Measurements from ENCODE around the gene CA7. TPM values are rescaled to one million over a fixed set of nuclear protein-coding genes. Genes with fewer than 3 reads are reported as not detected.

The CA7 gene
- total RNA-seq, 4 donors from 2014 or later, result 107 to 237 (median 152) TPM

DNA sequence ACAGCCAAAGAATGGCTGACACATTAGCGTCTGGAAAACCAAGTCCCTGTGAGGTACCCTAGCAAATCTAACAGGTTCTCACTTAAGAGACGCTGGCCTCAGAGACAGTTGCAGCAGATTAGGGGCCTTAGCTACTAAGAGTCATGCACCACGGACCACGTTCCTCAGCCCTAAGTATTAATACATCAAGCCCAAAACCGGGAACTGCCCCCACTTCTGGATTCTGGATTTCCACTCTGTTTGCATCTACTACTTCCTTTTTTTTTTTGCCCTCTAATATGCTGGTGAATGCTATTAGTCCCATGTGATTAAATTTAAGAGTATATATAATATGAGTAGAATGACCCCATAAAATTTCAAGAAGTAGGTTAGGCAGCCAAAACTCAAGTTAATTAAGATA is 42.1 kb upstream of the CA7 start:
- no peaks in the 10 kb centered on the region for H3K9me3 ChIP-seq
- H3K27ac ChIP-seq, result no peak overlapping the region
- H3K36me3 ChIP-seq, result peaks cover 0 to 45% (median 18%) of the 10 kb centered on the region in 4 donors
- TF ChIP-seq POLR2A (IDR thresholded peaks at IDR 0.05), result no peak
- TF ChIP-seq POLR2AphosphoS5 (IDR thresholded peaks at IDR 0.05), result no peak
- in situ Hi-C loops (cut with MboI; ENCODE audit: low pct_ligation_motif_present in 1 of 4, low pct_unique_long_range_greater_than_20kb in 1 of 4, low sequenced_read_pairs in 3 of 4), result no loop called here
- no peaks in the 10 kb centered on the region for H3K4me1 ChIP-seq
- WGBS, 2 donors (ENCODE audit: low coverage in 1 of 2), result 87% methylated on average over 5 of the region's 5 CpGs; no CpG with 5 or more reads in 1 of the 2 donors
- intact Hi-C loops (cut with DNase I; ENCODE audit: low total_unique reads), result loop anchor here (2.0 kb wide), 1 partner anchor 47 kb away; no protein-coding TSS in a partner anchor
- H3K27me3 ChIP-seq, result no peaks in the 10 kb centered on the region
- no peak for DNase-seq
- H3K4me3 ChIP-seq, result no peak overlapping the region

DNA sequence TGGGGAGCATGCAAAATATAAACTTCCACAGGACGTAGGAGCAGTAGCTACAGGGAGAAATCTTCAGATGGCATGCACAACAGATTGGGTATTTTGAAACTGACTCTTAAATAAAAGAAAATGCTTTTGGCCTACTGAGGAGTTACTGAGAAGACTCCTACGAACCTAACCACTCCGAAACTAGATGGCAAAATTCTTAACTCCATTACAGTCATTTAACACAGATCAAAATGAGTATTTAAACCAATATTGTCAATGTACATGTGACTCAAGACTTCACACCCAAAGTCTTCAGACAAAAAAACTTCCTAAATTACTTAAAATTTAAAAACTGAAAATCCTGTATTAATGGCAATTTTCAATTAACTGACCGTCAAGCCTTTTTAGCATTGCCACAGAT is 34.4 kb upstream of the CA7 start:
- WGBS, 2 donors (ENCODE audit: low coverage in 1 of 2), result 81 to 83% methylated on average over 4 of the region's 4 CpGs
- H3K36me3 ChIP-seq, result peaks cover 0 to 66% (median 25%) of the 10 kb centered on the region in 4 donors
- DNase-seq, result no peak
- no peak overlapping the region for H3K27ac ChIP-seq
- H3K9me3 ChIP-seq, result no peaks in the 10 kb centered on the region
- no peak overlapping the region for H3K4me3 ChIP-seq
- H3K27me3 ChIP-seq, result no peaks in the 10 kb centered on the region
- no peaks in the 10 kb centered on the region for H3K4me1 ChIP-seq
- in situ Hi-C loops (cut with MboI; ENCODE audit: low pct_ligation_motif_present in 1 of 4, low pct_unique_long_range_greater_than_20kb in 1 of 4, low sequenced_read_pairs in 3 of 4) (no loop called here), intact Hi-C loops (cut with DNase I; ENCODE audit: low total_unique reads) (loop anchor here (5.0 kb wide), 1 partner anchor 363 kb away; the partner anchor contains the start of gene NOL3)
- TF ChIP-seq EP300 (IDR thresholded peaks at IDR 0.05; ENCODE audit: low read depth) (no peak), POLR2A (IDR thresholded peaks at IDR 0.05) (no peak), POLR2AphosphoS5 (IDR thresholded peaks at IDR 0.05) (no peak)
- TF ChIP-seq, protein P1, sequence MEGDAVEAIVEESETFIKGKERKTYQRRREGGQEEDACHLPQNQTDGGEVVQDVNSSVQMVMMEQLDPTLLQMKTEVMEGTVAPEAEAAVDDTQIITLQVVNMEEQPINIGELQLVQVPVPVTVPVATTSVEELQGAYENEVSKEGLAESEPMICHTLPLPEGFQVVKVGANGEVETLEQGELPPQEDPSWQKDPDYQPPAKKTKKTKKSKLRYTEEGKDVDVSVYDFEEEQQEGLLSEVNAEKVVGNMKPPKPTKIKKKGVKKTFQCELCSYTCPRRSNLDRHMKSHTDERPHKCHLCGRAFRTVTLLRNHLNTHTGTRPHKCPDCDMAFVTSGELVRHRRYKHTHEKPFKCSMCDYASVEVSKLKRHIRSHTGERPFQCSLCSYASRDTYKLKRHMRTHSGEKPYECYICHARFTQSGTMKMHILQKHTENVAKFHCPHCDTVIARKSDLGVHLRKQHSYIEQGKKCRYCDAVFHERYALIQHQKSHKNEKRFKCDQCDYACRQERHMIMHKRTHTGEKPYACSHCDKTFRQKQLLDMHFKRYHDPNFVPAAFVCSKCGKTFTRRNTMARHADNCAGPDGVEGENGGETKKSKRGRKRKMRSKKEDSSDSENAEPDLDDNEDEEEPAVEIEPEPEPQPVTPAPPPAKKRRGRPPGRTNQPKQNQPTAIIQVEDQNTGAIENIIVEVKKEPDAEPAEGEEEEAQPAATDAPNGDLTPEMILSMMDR (IDR thresholded peaks at IDR 0.05), result no peak

DNA sequence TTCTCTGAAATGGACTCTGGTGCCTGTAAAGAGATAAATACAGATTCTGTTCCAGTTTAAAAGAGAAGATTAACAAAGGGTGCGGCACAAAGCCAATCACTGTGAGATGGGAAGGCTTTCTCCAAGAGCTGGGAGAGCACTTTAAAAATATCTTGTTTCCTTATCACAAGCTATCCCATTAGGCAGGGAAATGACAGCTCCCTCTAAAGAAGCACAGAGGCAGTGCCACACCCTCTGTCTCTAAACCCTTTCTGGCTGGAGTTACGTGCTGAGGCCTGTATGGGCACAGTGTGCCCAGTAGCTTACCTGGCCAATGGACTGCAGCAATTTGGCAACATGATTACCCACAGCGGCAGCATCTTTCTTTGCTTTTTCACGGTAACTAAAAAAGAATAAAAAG is 33.8 kb upstream of the CA7 start:
- intact Hi-C loops (cut with DNase I; ENCODE audit: low total_unique reads), result no loop called here
- TF ChIP-seq POLR2AphosphoS5 (IDR thresholded peaks at IDR 0.05) (no peak), POLR2A (IDR thresholded peaks at IDR 0.05) (no peak), EP300 (IDR thresholded peaks at IDR 0.05; ENCODE audit: low read depth) (no peak)
- TF ChIP-seq, protein P1 (IDR thresholded peaks at IDR 0.05), result no peak

DNA sequence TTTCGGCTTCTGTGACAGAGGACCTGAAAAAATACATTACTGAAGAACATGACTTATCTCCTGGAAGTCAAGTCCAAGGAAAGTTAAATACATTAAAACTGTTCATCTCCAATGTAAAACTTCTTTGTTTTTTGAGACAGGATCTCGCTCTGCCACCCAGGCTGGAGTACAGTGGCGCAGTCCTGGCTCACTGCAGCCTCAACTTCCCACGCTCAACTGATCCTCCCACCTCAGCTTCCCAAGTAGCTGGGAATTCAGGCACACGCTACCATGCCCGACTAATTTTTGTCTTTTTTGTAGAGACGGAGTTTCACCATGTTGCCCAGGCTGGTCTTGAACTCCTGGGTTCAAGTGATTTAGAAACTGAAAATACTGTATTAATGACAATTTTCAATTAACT is 33.2 kb upstream of the CA7 start:
- Histone ChIP-seq H3K4me3 (no peak overlapping the region), H3K27me3 (no peaks in the 10 kb centered on the region), H3K4me1 (no peaks in the 10 kb centered on the region), H3K9me3 (no peaks in the 10 kb centered on the region), H3K36me3 (peaks cover 0 to 68% (median 26%) of the 10 kb centered on the region in 4 donors), H3K27ac (no peak overlapping the region)
- TF ChIP-seq POLR2A (IDR thresholded peaks at IDR 0.05) (no peak), EP300 (IDR thresholded peaks at IDR 0.05; ENCODE audit: low read depth) (no peak), POLR2AphosphoS5 (IDR thresholded peaks at IDR 0.05) (no peak)
- TF ChIP-seq, protein P1 (IDR thresholded peaks at IDR 0.05), result no peak
- intact Hi-C loops (cut with DNase I; ENCODE audit: low total_unique reads) (no loop called here), in situ Hi-C loops (cut with MboI; ENCODE audit: low pct_ligation_motif_present in 1 of 4, low pct_unique_long_range_greater_than_20kb in 1 of 4, low sequenced_read_pairs in 3 of 4) (no loop called here)
- 98% methylated on average over 7 of the region's 7 CpGs for WGBS, 2 donors (ENCODE audit: low coverage in 1 of 2)
- no peak for DNase-seq

More for the DNA sequence above, 33.8 kb upstream of the CA7 start:
- DNase-seq, result no peak
- no peaks in the 10 kb centered on the region for H3K4me1 ChIP-seq
- H3K27me3 ChIP-seq, result no peaks in the 10 kb centered on the region
- H3K27ac ChIP-seq, result no peak overlapping the region
- H3K36me3 ChIP-seq, result peaks cover 0 to 66% (median 25%) of the 10 kb centered on the region in 4 donors
- in situ Hi-C loops (cut with MboI; ENCODE audit: low pct_ligation_motif_present in 1 of 4, low pct_unique_long_range_greater_than_20kb in 1 of 4, low sequenced_read_pairs in 3 of 4), result no loop called here
- H3K4me3 ChIP-seq, result no peak overlapping the region
- H3K9me3 ChIP-seq, result no peaks in the 10 kb centered on the region
- 88 to 94% methylated on average over 4 of the region's 4 CpGs for WGBS, 2 donors (ENCODE audit: low coverage in 1 of 2)

DNA sequence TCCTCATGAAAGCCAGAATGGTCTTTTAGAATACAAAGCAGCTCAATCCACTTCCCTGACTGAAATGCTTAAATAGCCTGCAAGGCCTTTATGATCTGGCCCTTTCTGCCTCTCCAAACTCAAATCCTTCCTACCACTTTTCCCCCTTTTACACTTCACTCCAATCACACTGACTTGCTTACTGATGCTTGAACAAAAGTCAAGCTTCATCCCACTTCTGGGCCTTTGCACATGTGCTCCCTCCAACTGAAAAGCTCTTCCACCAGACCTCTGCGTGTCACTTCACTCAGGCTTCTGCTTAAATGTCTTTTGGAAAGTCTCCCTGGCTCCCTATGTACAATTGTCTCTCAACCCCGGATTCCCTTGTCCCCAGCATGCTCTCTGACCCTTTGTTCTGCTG is 29.5 kb upstream of the CA7 start:
- Histone ChIP-seq H3K27me3 (no peaks in the 10 kb centered on the region), H3K27ac (no peak overlapping the region), H3K4me3 (no peak overlapping the region), H3K4me1 (no peaks in the 10 kb centered on the region), H3K36me3 (peaks cover 0 to 79% (median 33%) of the 10 kb centered on the region in 4 donors), H3K9me3 (no peaks in the 10 kb centered on the region)
- TF ChIP-seq, protein P1 (IDR thresholded peaks at IDR 0.05), result no peak
- TF ChIP-seq POLR2A (IDR thresholded peaks at IDR 0.05) (no peak), EP300 (IDR thresholded peaks at IDR 0.05; ENCODE audit: low read depth) (no peak), POLR2AphosphoS5 (IDR thresholded peaks at IDR 0.05) (no peak)
- no peak for DNase-seq
- intact Hi-C loops (cut with DNase I; ENCODE audit: low total_unique reads) (no loop called here), in situ Hi-C loops (cut with MboI; ENCODE audit: low pct_ligation_motif_present in 1 of 4, low pct_unique_long_range_greater_than_20kb in 1 of 4, low sequenced_read_pairs in 3 of 4) (no loop called here)
- WGBS, 2 donors (ENCODE audit: low coverage in 1 of 2), result 91% methylated on average over 2 of the region's 2 CpGs; no CpG with 5 or more reads in 1 of the 2 donors

All from transverse colon (tissue), 4 donors.